ENCODE results near the gene WDR5. TPM values are rescaled to one million over a fixed set of nuclear protein-coding genes. Genes with fewer than 3 reads are reported as not detected.
A peak's percentile ranks its signal among the peaks of the same experiment; 100 is the strongest.

Gene WDR5
- total and polyA plus RNA-seq, 2 of the 13 experiments (the other 11 are each of a cell fraction or from before 2014, with no cell fraction given) = 34.3 TPM

- Histone ChIP-seq H3K4me2 (ENCODE audit: low read depth, low read length) (no peak overlapping the region), H2AFZ (ENCODE audit: low read length) (no peak overlapping the region), H3K4me3 (replicated peaks in 1 of 3; ENCODE audit: insufficient read depth in 1 of 3, low read depth in 2 of 3, low read length in 3 of 3) (no peak overlapping the region), H3K27ac (ENCODE audit: extremely low read length, insufficient read depth, low read length) (no peak overlapping the region), H3K9me3 (ENCODE audit: low read length) (no peaks in the 10 kb centered on the region), H3K27me3 (ENCODE audit: control insufficient read depth in 1 of 2, insufficient read depth in 2 of 2, low read length in 2 of 2) (peaks cover 10 to 77% of the 10 kb centered on the region in 2 experiments), H4K20me1 (ENCODE audit: insufficient read depth, low read length) (no peaks in the 10 kb centered on the region), H3K4me1 (ENCODE audit: insufficient read depth, low read length) (peaks cover 50% of the 10 kb centered on the region), H3K79me2 (ENCODE audit: insufficient read depth, low read length) (no peaks in the 10 kb centered on the region), H3K36me3 (replicated peaks in 1 of 2; ENCODE audit: control insufficient read depth in 1 of 2, insufficient read depth in 2 of 2, low read length in 2 of 2) (no peaks in the 10 kb centered on the region), H3K9ac (ENCODE audit: insufficient read depth, low read depth, low read length) (no peak overlapping the region)
- BruUV-seq (replicated peaks) = no TSS peak
- in situ Hi-C loops (cut with HindIII; ENCODE audit: extremely low pct_ligation_motif_present, low pct_unique_long_range_greater_than_20kb) = loop anchor here (5.0 kb wide), 1 partner anchor 39 kb away; no protein-coding TSS in a partner anchor
- ChIA-PET CTCF (ENCODE audit: low intra/inter-chr PET ratio, low total read pairs) (no interaction called here), POLR2A (no interaction called here)
- ATAC-seq (no peak), FAIRE-seq (no peak), DNase-seq (ENCODE audit: low spot score) (no peak)
- TF ChIP-seq, protein P1, sequence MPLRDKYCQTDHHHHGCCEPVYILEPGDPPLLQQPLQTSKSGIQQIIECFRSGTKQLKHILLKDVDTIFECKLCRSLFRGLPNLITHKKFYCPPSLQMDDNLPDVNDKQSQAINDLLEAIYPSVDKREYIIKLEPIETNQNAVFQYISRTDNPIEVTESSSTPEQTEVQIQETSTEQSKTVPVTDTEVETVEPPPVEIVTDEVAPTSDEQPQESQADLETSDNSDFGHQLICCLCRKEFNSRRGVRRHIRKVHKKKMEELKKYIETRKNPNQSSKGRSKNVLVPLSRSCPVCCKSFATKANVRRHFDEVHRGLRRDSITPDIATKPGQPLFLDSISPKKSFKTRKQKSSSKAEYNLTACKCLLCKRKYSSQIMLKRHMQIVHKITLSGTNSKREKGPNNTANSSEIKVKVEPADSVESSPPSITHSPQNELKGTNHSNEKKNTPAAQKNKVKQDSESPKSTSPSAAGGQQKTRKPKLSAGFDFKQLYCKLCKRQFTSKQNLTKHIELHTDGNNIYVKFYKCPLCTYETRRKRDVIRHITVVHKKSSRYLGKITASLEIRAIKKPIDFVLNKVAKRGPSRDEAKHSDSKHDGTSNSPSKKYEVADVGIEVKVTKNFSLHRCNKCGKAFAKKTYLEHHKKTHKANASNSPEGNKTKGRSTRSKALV (CRISPR knock-in tag; IDR thresholded peaks at IDR 0.05) = no peak
- no peak for TF ChIP-seq ZNF776 (CRISPR knock-in tag; IDR thresholded peaks at IDR 0.05)
- TF ChIP-seq ZBTB40 (IDR thresholded peaks at IDR 0.05) = no peak
- TF ChIP-seq ZBTB40 (CRISPR knock-in tag; IDR thresholded peaks at IDR 0.05) = peak; percentile 1; the same call in 1 of the 2 replicates
- TF ChIP-seq ZNF772 (CRISPR knock-in tag; IDR thresholded peaks at IDR 0.05) = no peak
- TF ChIP-seq GABPA (IDR thresholded peaks at IDR 0.05; ENCODE audit: low read depth, low read length) = no peak
- no peak for TF ChIP-seq GABPA (CRISPR knock-in tag; IDR thresholded peaks at IDR 0.05; ENCODE audit: low read depth)
- TF ChIP-seq ZNF274 (CRISPR knock-in tag; IDR thresholded peaks at IDR 0.05) = no peak
- TF ChIP-seq HOXA5 (CRISPR knock-in tag; IDR thresholded peaks at IDR 0.05) = no peak
- 0 out of 2 replicates have a peak, but pooled peaks have one; percentile 13 for TF ChIP-seq BHLHE40 (IDR thresholded peaks at IDR 0.05; ENCODE audit: low read length)
- TF ChIP-seq, protein P2, sequence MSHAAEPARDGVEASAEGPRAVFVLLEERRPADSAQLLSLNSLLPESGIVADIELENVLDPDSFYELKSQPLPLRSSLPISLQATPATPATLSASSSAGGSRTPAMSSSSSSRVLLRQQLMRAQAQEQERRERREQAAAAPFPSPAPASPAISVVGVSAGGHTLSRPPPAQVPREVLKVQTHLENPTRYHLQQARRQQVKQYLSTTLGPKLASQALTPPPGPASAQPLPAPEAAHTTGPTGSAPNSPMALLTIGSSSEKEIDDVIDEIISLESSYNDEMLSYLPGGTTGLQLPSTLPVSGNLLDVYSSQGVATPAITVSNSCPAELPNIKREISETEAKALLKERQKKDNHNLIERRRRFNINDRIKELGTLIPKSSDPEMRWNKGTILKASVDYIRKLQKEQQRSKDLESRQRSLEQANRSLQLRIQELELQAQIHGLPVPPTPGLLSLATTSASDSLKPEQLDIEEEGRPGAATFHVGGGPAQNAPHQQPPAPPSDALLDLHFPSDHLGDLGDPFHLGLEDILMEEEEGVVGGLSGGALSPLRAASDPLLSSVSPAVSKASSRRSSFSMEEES (CRISPR knock-in tag; IDR thresholded peaks at IDR 0.05) = no peak
- peak; percentile 74 for TF ChIP-seq ZNF629 (CRISPR knock-in tag; conservative IDR thresholded peaks at IDR 0.05)
- 54% methylated on average over 13 of the region's 28 CpGs for WGBS (ENCODE audit: low lambda C conversion rate)
- intact Hi-C loops (cut with micrococcal nuclease; ENCODE audit: unreplicated experiment) = loop anchor here (10.0 kb wide), 2 partner anchors 87 to 147 kb away; partner anchors contain the start of gene RXRA
Observed at GRCh38 chr9:134177624-134178393, 41.9 kb downstream of the WDR5 start.
